IPS DF 6.9 (cell line): ENCODE results near the gene TEX19.

Experiments
- DNase-seq: peaks from one replicate; pipeline ENCODE4 v3.0.0-alpha.2; 2013; ENCODE audit warnings: low read depth, low spot score
- H3K27ac ChIP-seq: one replicate; pipeline ENCODE4 v1.5.1; 2013; ENCODE audit warnings: low read length, control low read depth
- H3K27me3 ChIP-seq: 2 replicates; pipeline ENCODE4 v1.6.1; 2013; ENCODE audit warnings: mild to moderate bottlenecking, low read length; ENCODE audit not compliant: control insufficient read depth, insufficient read depth
- H3K36me3 ChIP-seq: 2 replicates; pipeline ENCODE4 v1.6.1; 2013; ENCODE audit warnings: low read length; ENCODE audit not compliant: control insufficient read depth, insufficient read depth
- H3K4me1 ChIP-seq: 2 replicates; pipeline ENCODE4 v1.6.1; 2013; ENCODE audit warnings: low read length; ENCODE audit not compliant: control insufficient read depth, insufficient read depth
- H3K4me3 ChIP-seq: 2 replicates; pipeline ENCODE4 v1.5.1; 2013; ENCODE audit warnings: mild to moderate bottlenecking, low read length
- H3K9me3 ChIP-seq: 2 replicates; pipeline ENCODE4 v1.6.1; 2013; ENCODE audit warnings: low read length, inconsistent platforms; ENCODE audit not compliant: control insufficient read depth, insufficient read depth
- WGBS: extraction: QIAGEN DNeasy Blood & Tissue Kit; methylation state at CpG from one replicate; pipeline ENCODE4 v1.1.7; 2013; ENCODE audit warnings: mixed read lengths, missing lambda C conversion rate; ENCODE audit not compliant: insufficient read length, insufficient coverage; 5-methylcytosine and 5-hydroxymethylcytosine counted together

Gene TEX19

DNA sequence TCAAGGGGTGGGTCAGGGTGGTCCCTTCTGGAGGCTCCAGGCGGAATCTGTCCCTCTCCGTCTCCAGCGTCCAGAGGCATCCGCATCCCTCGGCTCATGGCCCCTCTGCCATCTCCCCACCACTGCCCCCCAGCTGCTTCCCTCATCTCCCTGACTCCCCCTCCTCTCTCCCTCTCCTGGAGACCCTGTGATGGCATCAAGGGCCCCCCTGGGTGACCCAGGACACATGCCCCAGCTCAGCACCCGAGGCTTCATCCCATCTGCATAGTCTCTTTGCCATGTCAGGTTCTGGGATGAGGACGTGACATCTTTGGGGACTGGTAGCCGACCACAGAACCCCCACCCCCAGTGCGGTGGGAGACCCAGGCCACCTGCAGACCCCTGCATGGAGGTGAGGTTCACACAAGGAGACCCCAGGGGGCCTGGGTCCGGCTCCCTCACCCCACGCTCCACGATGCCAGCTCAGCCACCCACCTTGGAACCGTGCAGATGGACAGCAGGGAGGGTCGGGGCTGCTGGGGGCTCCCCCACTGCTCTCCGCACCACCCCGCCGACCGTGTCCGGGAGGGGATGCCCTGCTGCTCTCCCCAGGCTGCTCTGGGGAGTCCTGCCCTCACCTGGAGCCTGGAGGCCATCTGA is 29.2 kb upstream of the TEX19 start:
- H3K27ac ChIP-seq: no peak overlapping the region
- WGBS: no CpG with 5 or more reads among the region's 19 CpGs
- no peak overlapping the region for H3K4me3 ChIP-seq

DNA sequence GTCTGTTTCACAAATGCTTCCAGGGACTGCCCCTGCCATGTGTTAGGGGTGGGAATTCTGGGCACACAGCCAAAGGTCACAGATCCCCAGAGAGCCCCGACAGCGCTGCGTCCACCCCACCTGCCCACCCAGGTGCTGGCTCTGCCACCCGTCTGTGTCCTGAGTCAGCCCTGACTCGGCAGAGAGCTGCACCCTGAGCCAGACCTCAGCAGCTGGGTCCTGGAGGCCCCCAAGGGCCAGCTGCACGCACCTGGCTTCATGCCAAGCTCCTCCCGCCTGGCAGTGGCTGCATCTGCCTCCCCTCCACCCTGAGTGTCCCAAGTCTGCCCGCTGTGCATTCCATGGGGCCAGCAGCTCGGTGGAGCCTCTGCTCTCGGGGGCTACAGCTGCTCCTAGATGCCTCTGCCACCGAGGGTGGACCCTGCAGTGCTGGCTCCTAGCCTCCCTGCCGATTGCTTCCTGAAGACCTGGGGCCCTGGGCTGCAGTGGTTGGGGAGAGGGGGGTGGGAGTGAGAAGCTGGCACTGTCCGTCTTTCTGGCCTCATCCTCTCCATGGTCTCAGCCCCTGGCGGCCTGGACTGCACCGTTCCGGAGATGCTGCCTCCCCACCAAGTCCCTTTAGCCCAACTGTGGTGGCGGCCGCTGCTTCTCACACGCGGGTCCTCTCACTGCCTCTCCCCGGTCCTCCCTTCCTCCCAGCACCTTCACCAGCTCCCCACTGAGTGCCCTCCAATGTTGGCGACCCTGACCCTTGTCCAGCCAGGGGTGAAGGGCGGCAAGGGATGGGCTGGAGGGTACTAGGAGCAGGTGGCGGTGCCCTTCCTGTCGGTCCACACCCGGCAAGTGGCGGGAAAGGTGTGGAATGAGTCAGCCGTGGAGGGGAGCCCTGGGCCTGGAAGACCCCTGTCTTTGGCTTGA is 28.5 kb upstream of the TEX19 start:
- H3K4me1 ChIP-seq: peaks cover 9% of the 10 kb centered on the region
- no CpG with 5 or more reads among the region's 28 CpGs for WGBS
- H3K27ac ChIP-seq: no peak overlapping the region

More for the DNA sequence above, 29.2 kb upstream of the TEX19 start:
- no peak for DNase-seq
- Histone ChIP-seq H3K27me3 (peaks cover 21% of the 10 kb centered on the region), H3K9me3 (no peaks in the 10 kb centered on the region), H3K4me1 (peaks cover 9% of the 10 kb centered on the region), H3K36me3 (no peaks in the 10 kb centered on the region)

DNA sequence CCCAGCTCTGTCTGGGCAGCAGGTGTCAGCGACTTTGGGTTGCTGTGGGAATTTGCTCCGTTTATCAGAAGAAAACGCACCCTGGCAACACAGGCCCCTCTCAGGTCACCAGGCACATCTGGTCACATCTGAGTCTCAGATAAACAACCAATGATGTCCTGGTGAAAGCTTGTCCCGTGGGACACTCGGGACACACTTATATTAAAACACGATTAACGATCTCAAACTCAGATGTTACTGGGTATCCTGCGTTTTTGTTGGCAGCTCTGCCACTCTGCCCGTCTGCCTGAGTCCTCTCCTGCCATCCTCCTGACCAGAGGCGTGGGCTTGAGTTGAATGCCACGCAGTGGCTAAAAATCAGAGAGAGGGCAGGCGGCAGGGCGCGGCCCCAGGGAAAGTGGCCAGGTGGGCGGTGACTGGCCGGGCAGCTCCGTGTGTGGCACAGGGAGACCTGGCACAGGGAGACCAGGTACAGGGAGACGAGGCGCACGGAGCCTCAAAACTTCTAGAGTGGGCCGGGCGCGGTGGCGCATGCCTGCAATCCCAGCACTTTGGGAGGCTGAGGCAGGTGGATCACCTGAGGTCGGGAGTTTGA is 27.6 kb upstream of the TEX19 start:
- Histone ChIP-seq H3K36me3 (no peaks in the 10 kb centered on the region), H3K4me1 (peaks cover 9% of the 10 kb centered on the region), H3K4me3 (no peak overlapping the region), H3K27ac (no peak overlapping the region), H3K27me3 (peaks cover 26% of the 10 kb centered on the region), H3K9me3 (no peaks in the 10 kb centered on the region)
- DNase-seq: no peak
- no CpG with 5 or more reads among the region's 25 CpGs for WGBS

More for the DNA sequence above, 28.5 kb upstream of the TEX19 start:
- no peak for DNase-seq
- no peaks in the 10 kb centered on the region for H3K9me3 ChIP-seq
- no peaks in the 10 kb centered on the region for H3K36me3 ChIP-seq
- peaks cover 26% of the 10 kb centered on the region for H3K27me3 ChIP-seq
- no peak overlapping the region for H3K4me3 ChIP-seq

DNA sequence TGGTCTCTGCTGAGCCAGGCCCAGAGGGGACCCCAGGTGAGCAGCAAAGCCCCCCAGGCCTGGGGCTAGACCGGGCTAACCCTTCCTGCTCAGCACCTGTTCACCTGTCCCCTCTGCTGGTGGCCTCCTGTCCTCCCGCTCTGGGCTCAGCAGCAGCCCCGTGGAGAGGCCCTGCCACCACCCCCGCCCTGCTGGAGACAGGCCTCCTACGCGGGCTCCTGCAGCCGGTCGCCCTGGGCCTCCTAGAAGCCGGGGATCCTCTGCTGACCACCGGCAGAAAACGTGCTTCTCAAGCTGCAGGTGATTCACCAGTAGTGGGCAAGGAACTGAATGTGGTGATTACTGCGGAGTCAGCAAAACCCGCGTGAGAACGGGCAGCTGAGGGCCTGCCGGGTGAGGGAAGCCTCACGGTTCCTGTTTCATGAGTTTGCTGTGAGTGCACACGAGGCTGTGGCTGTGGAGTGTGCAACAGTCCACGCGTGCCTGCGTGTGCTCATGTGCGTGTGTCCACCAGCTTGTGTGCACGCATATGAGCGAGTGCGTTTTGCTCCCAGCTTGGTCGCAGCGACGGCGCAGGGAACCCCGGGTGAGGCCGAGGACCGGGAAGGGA is 26.3 kb upstream of the TEX19 start:
- WGBS: no CpG with 5 or more reads among the region's 32 CpGs
- Histone ChIP-seq H3K4me1 (peaks cover 9% of the 10 kb centered on the region), H3K27ac (no peak overlapping the region), H3K36me3 (no peaks in the 10 kb centered on the region), H3K4me3 (peak overlapping the region; percentile 15; the same call in 1 of the 2 replicates), H3K27me3 (peaks cover 26% of the 10 kb centered on the region), H3K9me3 (no peaks in the 10 kb centered on the region)
- DNase-seq: no peak

- no peak for DNase-seq
- no peaks in the 10 kb centered on the region for H3K9me3 ChIP-seq
- peak within 1 kb of the TSS; percentile 15; the same call in 1 of the 2 replicates for H3K4me3 ChIP-seq
- peaks cover 26% of the 10 kb centered on the region for H3K27me3 ChIP-seq
- no peak within 1 kb of the TSS for H3K27ac ChIP-seq
- no peaks in the 10 kb centered on the region for H3K36me3 ChIP-seq
- peaks cover 9% of the 10 kb centered on the region for H3K4me1 ChIP-seq
- WGBS: no CpG with 5 or more reads among the region's 90 CpGs
Observed at GRCh38 chr17:82333279-82334171, 25.5 kb upstream of the TEX19 start, which contains the start of gene SECTM1. SECTM1 (minus strand) TSS chr17:82333766; CDS start chr17:82327240, 6,526 bp downstream.

GRCh38 chr17:82334204-82334621 is 24.8 kb upstream of the TEX19 start:
- no CpG with 5 or more reads among the region's 25 CpGs for WGBS
- H3K27me3 ChIP-seq: peaks cover 26% of the 10 kb centered on the region
- H3K27ac ChIP-seq: no peak overlapping the region
- H3K36me3 ChIP-seq: no peaks in the 10 kb centered on the region
- no peak overlapping the region for H3K4me3 ChIP-seq
- H3K4me1 ChIP-seq: peaks cover 7% of the 10 kb centered on the region
- no peaks in the 10 kb centered on the region for H3K9me3 ChIP-seq
- no peak for DNase-seq

DNA sequence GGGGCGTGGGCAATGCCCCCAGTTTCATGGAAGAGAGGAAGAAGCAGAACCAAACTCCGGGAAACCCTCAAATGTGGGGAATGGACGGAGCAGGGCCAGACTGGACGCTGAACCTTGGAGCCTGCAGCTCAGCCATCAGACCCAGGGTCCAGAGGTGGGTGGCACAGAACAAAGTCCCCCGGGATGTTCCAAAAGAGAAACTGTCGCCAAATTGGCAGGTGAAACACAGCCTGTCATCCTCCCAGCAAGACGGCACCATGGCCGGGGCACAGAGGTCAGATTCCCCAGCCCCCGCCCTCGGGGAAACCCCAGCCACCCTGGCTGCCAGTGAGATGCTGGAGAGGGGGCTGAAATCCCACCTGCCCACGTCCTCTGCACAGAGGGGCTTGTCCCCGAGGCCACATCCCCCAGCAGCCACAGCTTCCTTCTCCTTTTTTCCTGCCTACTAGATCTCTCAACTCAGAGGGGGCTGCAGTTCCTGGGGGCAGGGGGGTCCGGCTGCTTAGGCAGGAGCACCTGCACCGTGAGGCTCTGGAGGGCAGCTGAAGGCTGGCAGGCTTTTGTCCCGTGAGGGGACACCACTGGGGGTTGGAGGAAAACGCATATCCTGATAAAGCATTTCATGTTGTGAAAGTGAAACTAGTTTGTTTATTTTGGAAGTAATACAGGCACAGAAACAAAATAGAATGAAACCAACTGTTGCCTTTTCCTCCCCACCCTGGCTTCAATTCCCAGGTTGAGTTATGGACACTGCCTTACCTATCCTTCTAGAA is 24.2 kb upstream of the TEX19 start:
- Histone ChIP-seq H3K27me3 (peaks cover 26% of the 10 kb centered on the region), H3K4me1 (peaks cover 9% of the 10 kb centered on the region), H3K4me3 (no peak overlapping the region), H3K27ac (no peak overlapping the region), H3K36me3 (no peaks in the 10 kb centered on the region), H3K9me3 (no peaks in the 10 kb centered on the region)
- no peak for DNase-seq
- WGBS: no CpG with 5 or more reads among the region's 16 CpGs

- Histone ChIP-seq H3K4me3 (no peak overlapping the region), H3K27ac (no peak overlapping the region)
- DNase-seq: no peak
Observed at GRCh38 chr17:82338858-82339633, 20.0 kb upstream of the TEX19 start.

More at GRCh38 chr17:82338858-82339633, 20.0 kb upstream of the TEX19 start:
- Histone ChIP-seq H3K4me1 (peaks cover 4% of the 10 kb centered on the region), H3K27me3 (peaks cover 12% of the 10 kb centered on the region), H3K9me3 (no peaks in the 10 kb centered on the region), H3K36me3 (no peaks in the 10 kb centered on the region; the same call in 1 of the 2 replicates)
- no CpG with 5 or more reads among the region's 29 CpGs for WGBS
